A549 (cell line): Measurements from ENCODE around the gene SSNA1. TPM values are rescaled to one million over a fixed set of nuclear protein-coding genes. Genes with fewer than 3 reads are reported as not detected.

Source experiments
- ATAC-seq, 2 experiments: fragments of 200-7000 bp in 1 of 2; fragments of >200 bp in 1 of 2; cut with Nextera tagmentation in 1 of 2; cut with Tn5 transposase in 1 of 2; 3 replicates each; pipeline versions ENCODE4 v1.8.0 to v1.9.1; 2018 to 2020; ENCODE audit warnings: mild to moderate bottlenecking in 1 of 2, moderate library complexity in 1 of 2
- CTCF ChIA-PET: fragments of 300-600 bp; sonication (Branson Sonifier 250); formaldehyde crosslinking; extraction: SDS; loops from one replicate; lab custom pipeline; 2021; ENCODE audit warnings: antibody characterized with exemption, inconsistent platforms; lab: Yijun Ruan, JAX
- POLR2A ChIA-PET: fragments of 350-600 bp; formaldehyde crosslinking; extraction: SDS; loops from one replicate; lab custom pipeline; 2021; ENCODE audit warnings: antibody characterized with exemption, inconsistent platforms; lab: Yijun Ruan, JAX
- DNase-seq, 2 experiments: peaks; one replicate each; pipeline versions ENCODE4 v3.0.0 to v3.0.0-alpha.2; 2011 to 2016; ENCODE audit warnings: low read depth in 1 of 2, low spot score in 1 of 2
- FAIRE-seq: peaks from 2 replicates; lab custom pipeline; 2011; peaks lifted over from hg19 to GRCh38; lab: Jason Lieb, UNC
- H3K27ac ChIP-seq, 2 experiments: fragments of >200 bp; sonication (Bioruptor Twin); formaldehyde crosslinking; 3 replicates each; pipeline ENCODE4 v1.5.1; 2016 to 2017
- H3K4me1 ChIP-seq: fragments of >200 bp; sonication (Bioruptor Twin); formaldehyde crosslinking; 3 replicates; pipeline ENCODE4 v1.6.1; 2016
- H3K4me2 ChIP-seq: fragments of >200 bp; sonication (Bioruptor Twin); formaldehyde crosslinking; 3 replicates; pipeline ENCODE4 v1.6.1; 2016
- H3K4me3 ChIP-seq: fragments of >200 bp; sonication (Bioruptor Twin); formaldehyde crosslinking; 3 replicates; pipeline ENCODE4 v1.5.1; 2016
- H3K9me3 ChIP-seq: fragments of >200 bp; sonication (Bioruptor Twin); formaldehyde crosslinking; 3 replicates; pipeline ENCODE4 v1.6.1; 2016
- BCL3 ChIP-seq: fragments of >200 bp; sonication (Bioruptor Twin); formaldehyde crosslinking; IDR thresholded peaks from 3 replicates; pipeline ENCODE4 v1.6.1; 2016
- CBX2 ChIP-seq: fragments of 200-600 bp; sonication (generic); IDR thresholded peaks from 2 replicates; pipeline ENCODE4 v1.6.1; 2016; ENCODE audit warnings: low read depth, mild to moderate bottlenecking, borderline replicate concordance
- CTCF ChIP-seq: fragments of >200 bp; sonication (Bioruptor Twin); formaldehyde crosslinking; IDR thresholded peaks from 3 replicates; pipeline ENCODE4 v1.5.1; 2016
- EP300 ChIP-seq, 2 experiments: fragments of >200 bp; sonication (Bioruptor Twin); formaldehyde crosslinking; IDR thresholded peaks; 2 replicates in 1 of 2; 3 replicates in 1 of 2; pipeline ENCODE4 v1.6.1; 2016 to 2017
- ESRRA ChIP-seq: fragments of 150-350 bp; IDR thresholded peaks from 2 replicates; pipeline ENCODE4 v1.6.1; 2014; ENCODE audit warnings: mild to moderate bottlenecking, low read length, borderline replicate concordance
- FOSB ChIP-seq: fragments of 250-450 bp; sonication (Bioruptor Pico); IDR thresholded peaks from 2 replicates; pipeline ENCODE4 v1.5.0; 2020; ENCODE audit warnings: mild to moderate bottlenecking, moderate library complexity
- FOSL2 ChIP-seq, 2 experiments: fragments of 450-650 bp in 1 of 2; fragments of >200 bp in 1 of 2; sonication (Bioruptor Twin) in 1 of 2; formaldehyde crosslinking; IDR thresholded peaks; 2 replicates each; pipeline versions ENCODE4 v1.5.0 to v1.6.1; 2016 to 2020; ENCODE audit warnings: mild to moderate bottlenecking in 1 of 2, moderate library complexity in 1 of 2
- FOXS1 ChIP-seq: fragments of 250-450 bp; sonication (Bioruptor Pico); IDR thresholded peaks from 2 replicates; pipeline ENCODE4 v1.5.0; 2020; ENCODE audit warnings: mild to moderate bottlenecking, moderate library complexity
- HDAC2 ChIP-seq: fragments of 200-600 bp; sonication (generic); IDR thresholded peaks from 2 replicates; pipeline ENCODE4 v1.6.1; 2016
- HEYL ChIP-seq: fragments of 250-450 bp; sonication (Bioruptor Pico); IDR thresholded peaks from 2 replicates; pipeline ENCODE4 v1.8.0; 2021; ENCODE audit warnings: mild to moderate bottlenecking, moderate library complexity
- HOXA7 ChIP-seq: fragments of 250-450 bp; sonication (Bioruptor Pico); IDR thresholded peaks from 2 replicates; pipeline ENCODE4 v1.5.0; 2020; ENCODE audit warnings: mild to moderate bottlenecking, moderate library complexity
- KDM1A ChIP-seq: fragments of 200-600 bp; sonication (generic); IDR thresholded peaks from 2 replicates; pipeline ENCODE4 v1.6.1; 2016; ENCODE audit warnings: low read depth, mild to moderate bottlenecking
- KDM5A ChIP-seq: fragments of 200-600 bp; sonication (generic); IDR thresholded peaks from 2 replicates; pipeline ENCODE4 v1.6.1; 2016; ENCODE audit warnings: antibody characterized with exemption, mild to moderate bottlenecking
- MAFK ChIP-seq: fragments of 450-650 bp; IDR thresholded peaks from 2 replicates; pipeline ENCODE4 v1.6.1; 2014; ENCODE audit not compliant: partially characterized antibody
- MYC ChIP-seq: IDR thresholded peaks from 2 replicates; pipeline ENCODE4 v1.6.1; 2012; ENCODE audit warnings: mild to moderate bottlenecking, inconsistent platforms, low read length, improper control_type of control experiment, borderline replicate concordance
- NFE2L2 ChIP-seq: fragments of 150-350 bp; conservative IDR thresholded peaks from 2 replicates; pipeline ENCODE4 v1.6.1; 2014; ENCODE audit warnings: low read length
- NPAS2 ChIP-seq: fragments of 250-450 bp; sonication (Bioruptor Pico); IDR thresholded peaks from 2 replicates; pipeline ENCODE4 v1.8.0; 2022; ENCODE audit warnings: mild to moderate bottlenecking, moderate library complexity, borderline replicate concordance
- PHF8 ChIP-seq: fragments of 200-600 bp; sonication (generic); IDR thresholded peaks from 2 replicates; pipeline ENCODE4 v1.6.1; 2016; ENCODE audit warnings: low read depth, mild to moderate bottlenecking, antibody characterized with exemption, moderate library complexity, borderline replicate concordance
- POLR2AphosphoS2 ChIP-seq: conservative IDR thresholded peaks from 2 replicates; pipeline ENCODE4 v1.6.1; 2012; ENCODE audit warnings: low read length, improper control_type of control experiment, inconsistent platforms
- RARB ChIP-seq: fragments of 250-450 bp; sonication (Bioruptor Pico); IDR thresholded peaks from 2 replicates; pipeline ENCODE4 v1.8.0; 2021; ENCODE audit warnings: mild to moderate bottlenecking, moderate library complexity
- RFX5 ChIP-seq: fragments of 450-650 bp; IDR thresholded peaks from 2 replicates; pipeline ENCODE4 v1.7.1; 2014; ENCODE audit warnings: antibody characterized with exemption, mild to moderate bottlenecking, moderate library complexity
- SREBF2 ChIP-seq: fragments of 450-650 bp; IDR thresholded peaks from 2 replicates; pipeline ENCODE4 v1.6.1; 2014; ENCODE audit warnings: mild to moderate bottlenecking, moderate library complexity
- ZC3H11A ChIP-seq: fragments of 450-650 bp; IDR thresholded peaks from 2 replicates; pipeline ENCODE4 v1.6.1; 2014; ENCODE audit warnings: antibody characterized with exemption, mild to moderate bottlenecking
- ZFP36 ChIP-seq: fragments of 450-650 bp; IDR thresholded peaks from 2 replicates; pipeline ENCODE4 v1.6.1; 2014; ENCODE audit warnings: borderline replicate concordance; ENCODE audit not compliant: partially characterized antibody
- ZSCAN20 ChIP-seq: fragments of 250-450 bp; sonication (Bioruptor Pico); IDR thresholded peaks from 2 replicates; pipeline ENCODE4 v1.8.0; 2022; ENCODE audit warnings: mild to moderate bottlenecking, moderate library complexity
- WGBS: methylation state at CpG from one replicate; pipeline ENCODE4 v1.1.6; 2017; ENCODE audit errors: missing lambda C conversion rate; 5-methylcytosine and 5-hydroxymethylcytosine counted together
- polyA plus RNA-seq, 4 experiments: library from polyadenylated mRNA; depleted of rRNA in 3 of 4; stranded (reverse); fragments of >200 nt; fragmentation: RNase III in 1 of 4; extraction: RNeasy Plus Mini Kit Qiagen cat#74134 plus additional on column Dnase treatment in 1 of 4; gene quantifications; 2 replicates in 3 of 4; 3 replicates in 1 of 4; pipeline ENCODE4 v1.2.3, GENCODE V29; 2011 to 2017
- TF ChIP-seq, protein P1 (sequence below): IDR thresholded peaks from 2 replicates; pipeline ENCODE4 v1.6.1; 2012
- TF ChIP-seq, protein P2 (sequence below): fragments of 200-600 bp; sonication (generic); IDR thresholded peaks from 2 replicates; pipeline ENCODE4 v1.6.1; 2016; ENCODE audit warnings: antibody characterized with exemption, mild to moderate bottlenecking, moderate library complexity
- TF ChIP-seq, protein P3 (sequence below): fragments of >200 bp; sonication (Bioruptor Twin); formaldehyde crosslinking; IDR thresholded peaks from 2 replicates; pipeline ENCODE4 v1.6.1; 2016

Gene SSNA1
- polyA plus RNA-seq, 2 of the 4 experiments (the other 2 are of a cell fraction): 54.1 to 102 TPM

GRCh38 chr9:137201205-137201868 is 12.9 kb downstream of the SSNA1 start:
- peak overlapping the region; percentile 60 for H3K4me3 ChIP-seq
- ChIA-PET CTCF (interaction anchor here (1.2 to 3.7 kb wide), 8 partner anchors 9 to 172 kb away, joined by 3 to 17 read pairs (median 6); partner anchors contain the start of genes ANAPC2, RNF224 and SSNA1), POLR2A (interaction anchor here (0.6 to 2.5 kb wide), 19 partner anchors 9 to 849 kb away, joined by 3 to 38 read pairs (median 4); partner anchors contain the start of genes ANAPC2, CYSRT1, MAN1B1 and SSNA1)
- TF ChIP-seq RARB (CRISPR knock-in tag) (no peak), MYC (no peak), ESRRA (no peak), ZFP36 (no peak), NFE2L2 (no peak), HDAC2 (no peak), FOSL2 (IDR thresholded peaks at IDR 0.05) (no peak), FOSL2 (CRISPR knock-in tag; IDR thresholded peaks at IDR 0.05) (no peak), KDM1A (no peak), POLR2AphosphoS2 (no peak), FOXS1 (CRISPR knock-in tag) (no peak), EP300 (IDR thresholded peaks at IDR 0.05) (no peak), ZSCAN20 (no peak)
- 40% methylated on average over 18 of the region's 23 CpGs for WGBS
- DNase-seq (no peak), ATAC-seq (no peak; a peak in 1 of 6 replicates), FAIRE-seq (no peak)
- peak overlapping the region; percentile 83 for H3K4me2 ChIP-seq
- H3K4me1 ChIP-seq: peaks cover 36% of the 10 kb centered on the region
- H3K27ac ChIP-seq: peak overlapping the region; percentile 80 to 87
- H3K9me3 ChIP-seq: no peaks in the 10 kb centered on the region

GRCh38 chr9:137202966-137203365 is 14.5 kb downstream of the SSNA1 start:
- peaks cover 45% of the 10 kb centered on the region for H3K4me1 ChIP-seq
- FAIRE-seq: no peak
- TF ChIP-seq RFX5 (no peak), PHF8 (no peak), HEYL (CRISPR knock-in tag) (no peak), HOXA7 (no peak), ZC3H11A (no peak), RARB (CRISPR knock-in tag) (no peak), BCL3 (no peak), SREBF2 (no peak), FOSL2 (IDR thresholded peaks at IDR 0.05) (no peak), FOSL2 (CRISPR knock-in tag; IDR thresholded peaks at IDR 0.05) (no peak), NFE2L2 (no peak), FOSB (CRISPR knock-in tag) (no peak), NPAS2 (CRISPR knock-in tag) (no peak), MAFK (no peak), CBX2 (no peak), KDM5A (no peak), CTCF (no peak)
- TF ChIP-seq, protein P1, sequence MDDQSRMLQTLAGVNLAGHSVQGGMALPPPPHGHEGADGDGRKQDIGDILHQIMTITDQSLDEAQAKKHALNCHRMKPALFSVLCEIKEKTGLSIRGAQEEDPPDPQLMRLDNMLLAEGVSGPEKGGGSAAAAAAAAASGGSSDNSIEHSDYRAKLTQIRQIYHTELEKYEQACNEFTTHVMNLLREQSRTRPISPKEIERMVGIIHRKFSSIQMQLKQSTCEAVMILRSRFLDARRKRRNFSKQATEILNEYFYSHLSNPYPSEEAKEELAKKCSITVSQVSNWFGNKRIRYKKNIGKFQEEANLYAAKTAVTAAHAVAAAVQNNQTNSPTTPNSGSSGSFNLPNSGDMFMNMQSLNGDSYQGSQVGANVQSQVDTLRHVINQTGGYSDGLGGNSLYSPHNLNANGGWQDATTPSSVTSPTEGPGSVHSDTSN: no peak
- TF ChIP-seq, protein P2, sequence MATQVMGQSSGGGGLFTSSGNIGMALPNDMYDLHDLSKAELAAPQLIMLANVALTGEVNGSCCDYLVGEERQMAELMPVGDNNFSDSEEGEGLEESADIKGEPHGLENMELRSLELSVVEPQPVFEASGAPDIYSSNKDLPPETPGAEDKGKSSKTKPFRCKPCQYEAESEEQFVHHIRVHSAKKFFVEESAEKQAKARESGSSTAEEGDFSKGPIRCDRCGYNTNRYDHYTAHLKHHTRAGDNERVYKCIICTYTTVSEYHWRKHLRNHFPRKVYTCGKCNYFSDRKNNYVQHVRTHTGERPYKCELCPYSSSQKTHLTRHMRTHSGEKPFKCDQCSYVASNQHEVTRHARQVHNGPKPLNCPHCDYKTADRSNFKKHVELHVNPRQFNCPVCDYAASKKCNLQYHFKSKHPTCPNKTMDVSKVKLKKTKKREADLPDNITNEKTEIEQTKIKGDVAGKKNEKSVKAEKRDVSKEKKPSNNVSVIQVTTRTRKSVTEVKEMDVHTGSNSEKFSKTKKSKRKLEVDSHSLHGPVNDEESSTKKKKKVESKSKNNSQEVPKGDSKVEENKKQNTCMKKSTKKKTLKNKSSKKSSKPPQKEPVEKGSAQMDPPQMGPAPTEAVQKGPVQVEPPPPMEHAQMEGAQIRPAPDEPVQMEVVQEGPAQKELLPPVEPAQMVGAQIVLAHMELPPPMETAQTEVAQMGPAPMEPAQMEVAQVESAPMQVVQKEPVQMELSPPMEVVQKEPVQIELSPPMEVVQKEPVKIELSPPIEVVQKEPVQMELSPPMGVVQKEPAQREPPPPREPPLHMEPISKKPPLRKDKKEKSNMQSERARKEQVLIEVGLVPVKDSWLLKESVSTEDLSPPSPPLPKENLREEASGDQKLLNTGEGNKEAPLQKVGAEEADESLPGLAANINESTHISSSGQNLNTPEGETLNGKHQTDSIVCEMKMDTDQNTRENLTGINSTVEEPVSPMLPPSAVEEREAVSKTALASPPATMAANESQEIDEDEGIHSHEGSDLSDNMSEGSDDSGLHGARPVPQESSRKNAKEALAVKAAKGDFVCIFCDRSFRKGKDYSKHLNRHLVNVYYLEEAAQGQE: no peak
- TF ChIP-seq, protein P3, sequence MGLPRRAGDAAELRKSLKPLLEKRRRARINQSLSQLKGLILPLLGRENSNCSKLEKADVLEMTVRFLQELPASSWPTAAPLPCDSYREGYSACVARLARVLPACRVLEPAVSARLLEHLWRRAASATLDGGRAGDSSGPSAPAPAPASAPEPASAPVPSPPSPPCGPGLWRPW: no peak
- TF ChIP-seq, all 56 proteins: peak for 0
- DNase-seq (no peak), ATAC-seq (no peak)
- no peak overlapping the region for H3K4me3 ChIP-seq
- H3K4me2 ChIP-seq: no peak overlapping the region
- WGBS: 87% methylated on average over 8 of the region's 8 CpGs
- POLR2A ChIA-PET: no interaction called here
- no peak overlapping the region for H3K27ac ChIP-seq
- CTCF ChIA-PET: interaction anchor here (0.7 to 3.7 kb wide), 5 partner anchors 10 to 133 kb away, joined by 3 to 17 read pairs (median 5); partner anchors contain the start of genes RNF224 and SAPCD2
- H3K9me3 ChIP-seq: no peaks in the 10 kb centered on the region
